NCI-H2107 treated with DMSO at 0.1 percent for 48 hours (cell line): Measurements from ENCODE around the gene C19orf53.
A peak's percentile ranks its signal among the peaks of the same experiment; 100 is the strongest.
"Not testable (repeated sequence)": the region's sequence is repeated elsewhere in the genome, so short reads cannot be mapped to it uniquely, and the experiment has no call there.

ENCODE experiments used
- DNase-seq: peaks from one replicate; lab custom pipeline; 2025; ENCODE audit not compliant: unreplicated experiment; lab: John Stamatoyannopoulos, UW

Gene C19orf53

GRCh38 chr19:13774217-13775191 is at the start of gene C19orf53:
TSS of gene C19orf53 (plus strand) at chr19:13774456. CDS start at chr19:13774478, 22 bp downstream.
- peak; percentile 80 for DNase-seq

DNA sequence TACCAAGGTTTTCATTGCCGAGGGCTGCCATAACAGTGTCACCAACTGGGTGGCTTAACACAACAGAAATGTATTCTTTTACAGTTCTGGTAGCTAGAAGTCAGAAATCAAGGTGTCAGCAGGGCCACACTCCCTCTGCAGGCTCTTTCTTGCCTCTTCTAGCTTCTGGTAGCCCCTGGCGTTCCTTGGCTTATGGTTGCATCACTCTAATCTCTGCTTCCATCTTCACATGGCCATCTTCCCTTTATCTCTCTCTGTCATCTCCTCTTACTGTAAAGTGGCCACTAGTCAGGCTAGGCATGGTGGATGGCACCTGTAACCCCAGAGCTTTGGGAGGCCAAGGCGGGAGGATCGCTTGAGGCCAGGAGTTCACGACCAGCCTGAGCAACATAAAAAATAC is 47.9 kb upstream of the C19orf53 start:
- DNase-seq: no peak

DNA sequence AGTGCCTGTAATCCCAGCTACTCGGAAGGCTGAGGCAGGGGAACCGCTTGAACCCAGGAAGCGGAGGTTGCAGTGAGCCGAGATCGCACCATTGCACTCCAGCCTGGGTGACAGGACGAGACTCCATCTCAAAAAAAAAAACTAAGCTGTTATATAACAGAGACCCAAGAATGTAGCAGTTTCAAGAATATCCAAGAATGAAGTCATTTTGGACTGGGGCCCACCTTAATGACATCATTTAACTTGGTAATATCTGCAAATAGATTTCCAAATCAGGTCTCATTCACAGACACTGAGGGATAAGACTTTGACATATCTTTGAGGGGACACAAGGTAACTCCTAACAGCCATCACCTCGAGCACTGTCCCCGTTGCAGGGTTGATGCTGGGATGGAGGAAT is 46.5 kb upstream of the C19orf53 start:
- no peak for DNase-seq

DNA sequence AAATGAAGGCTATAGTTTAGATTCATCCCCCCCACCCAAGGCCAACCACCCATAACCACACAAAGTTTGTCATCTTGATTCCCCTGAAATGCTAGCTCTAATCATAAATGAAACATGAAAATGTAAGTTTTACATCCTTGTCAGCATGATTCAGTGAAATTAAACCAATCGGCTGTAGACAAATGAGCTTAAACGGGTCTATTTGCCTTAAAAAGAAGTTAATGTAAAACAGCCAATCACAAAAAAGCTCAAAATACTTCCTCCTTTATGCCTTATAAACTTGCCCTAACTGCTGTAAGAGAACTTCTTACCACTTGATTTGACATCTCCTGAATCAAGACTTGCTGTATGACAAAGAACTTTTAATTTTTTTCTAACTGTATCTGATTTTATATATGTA is 44.4 kb upstream of the C19orf53 start:
- DNase-seq: no peak

DNA sequence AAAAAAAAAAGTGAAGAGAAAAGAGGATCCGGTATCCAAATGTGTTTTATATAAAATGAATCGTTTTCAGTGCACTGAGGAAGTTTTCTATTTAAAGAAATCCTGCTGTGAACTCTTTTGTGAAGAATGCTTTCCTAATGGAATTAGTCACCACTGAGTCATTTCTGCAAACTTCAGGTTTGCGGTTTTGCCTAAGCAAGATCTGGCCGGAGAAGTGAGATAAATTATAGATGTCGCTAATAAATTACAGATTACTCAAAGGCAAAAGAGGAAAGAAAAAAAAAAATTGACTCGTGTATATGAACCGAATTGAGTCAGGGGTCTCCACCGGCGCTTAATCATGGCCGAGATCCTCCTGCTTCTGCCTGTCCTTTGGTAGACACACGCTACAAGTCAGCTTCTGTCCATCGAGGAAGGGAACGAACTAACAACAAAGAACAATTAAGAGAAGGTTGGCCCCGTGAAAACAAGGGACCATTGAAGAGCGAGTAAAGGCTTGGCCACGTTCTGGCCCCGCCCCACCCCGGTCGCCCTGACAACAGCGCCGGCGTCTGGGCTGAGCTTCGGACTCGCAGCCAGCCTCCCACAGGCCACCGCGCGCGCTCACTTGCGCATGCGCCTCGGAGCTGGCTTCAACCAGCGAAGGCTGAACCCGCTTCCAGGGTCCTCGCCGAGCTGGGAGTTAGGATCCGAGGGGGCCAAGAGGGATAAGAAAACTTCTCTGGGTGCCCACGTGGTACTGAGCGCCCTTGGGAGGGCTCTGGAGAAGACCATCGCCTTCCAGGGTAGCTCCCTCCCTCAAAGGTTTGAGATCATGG is 42.9 kb upstream of the C19orf53 start:
- DNase-seq: peak; percentile 90

- no peak for DNase-seq
Measured at GRCh38 chr19:13732337-13732736, 41.9 kb upstream of the C19orf53 start.

DNA sequence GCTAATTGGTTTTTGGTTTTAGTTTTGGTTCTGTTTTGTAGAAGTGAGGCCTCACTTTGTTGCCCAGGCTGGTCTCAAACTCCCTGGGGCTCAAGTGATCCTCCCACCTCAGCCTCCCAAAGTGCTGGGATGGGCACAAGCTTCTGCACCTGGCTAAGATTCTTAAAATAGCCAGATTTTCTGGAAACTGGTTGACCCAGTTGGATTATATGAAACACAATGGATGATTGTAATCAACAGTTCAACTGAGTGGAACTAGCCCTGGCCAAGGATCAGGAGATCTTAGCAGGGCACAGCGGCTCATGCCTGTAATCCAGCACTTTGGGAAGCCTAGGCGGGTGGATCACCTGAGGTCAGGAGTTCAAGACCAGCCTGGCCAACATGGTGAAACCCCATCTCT is 39.5 kb upstream of the C19orf53 start:
- DNase-seq: no peak

- DNase-seq: no peak
Measured at GRCh38 chr19:13738073-13738472, 36.2 kb upstream of the C19orf53 start.

DNA sequence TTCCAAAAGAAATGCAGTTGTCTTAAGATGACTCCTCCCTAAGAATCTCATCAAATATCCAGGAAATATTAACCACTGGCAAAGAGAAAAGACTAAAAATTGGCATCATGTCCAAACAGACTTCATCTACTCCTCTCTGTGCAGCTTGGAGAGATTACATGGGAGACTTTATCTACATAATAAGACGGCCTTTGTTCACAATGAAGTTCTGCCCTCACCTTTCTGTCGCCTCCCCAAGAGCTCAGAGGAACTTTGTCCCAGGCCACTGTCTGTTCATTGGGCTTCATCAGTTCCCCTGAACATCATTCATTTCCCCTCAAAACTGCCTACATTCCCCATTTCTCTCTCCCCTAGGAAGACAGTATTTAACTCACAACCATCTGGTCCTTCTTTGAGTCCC is 32.4 kb upstream of the C19orf53 start:
- no peak for DNase-seq

DNA sequence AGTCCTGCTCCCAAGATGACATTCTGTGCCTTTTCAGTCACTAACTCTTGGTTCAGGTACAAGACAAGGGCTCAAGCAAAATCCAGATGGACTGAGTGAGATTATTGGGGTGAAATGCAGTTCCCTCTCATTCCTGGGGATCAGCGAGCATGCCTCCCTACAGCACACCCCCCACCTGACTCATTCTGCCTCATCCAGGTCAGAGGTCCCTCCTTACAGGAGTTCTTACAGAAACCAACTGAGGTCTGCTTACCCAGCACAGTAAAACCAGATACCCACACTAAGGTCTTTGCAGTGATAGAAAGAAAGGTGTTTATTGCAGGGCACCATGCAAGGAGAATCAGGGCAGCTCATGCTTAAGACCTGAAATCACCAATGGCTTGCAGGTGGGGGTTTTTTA is 31.5 kb upstream of the C19orf53 start:
- no peak for DNase-seq

GRCh38 chr19:13744174-13744573 is 30.1 kb upstream of the C19orf53 start:
- DNase-seq: no peak

DNA sequence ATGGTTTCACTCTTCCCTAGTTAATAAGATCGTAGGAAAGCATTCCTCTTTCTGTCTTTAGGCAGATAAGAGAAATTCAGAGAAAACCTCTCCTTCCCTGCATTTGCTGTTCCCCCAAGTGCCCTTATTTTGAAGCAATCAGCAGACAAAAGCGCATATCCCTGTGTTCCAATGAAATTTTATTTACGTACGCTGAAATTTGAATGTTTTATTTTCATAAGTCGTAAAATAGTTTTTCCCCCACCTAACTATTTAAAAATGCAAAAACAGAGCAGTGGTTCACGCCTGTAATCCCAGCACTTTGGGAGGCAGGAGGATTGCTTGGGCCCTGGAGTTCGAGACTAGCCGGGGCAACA is 27.2 kb upstream of the C19orf53 start:
- DNase-seq: no peak

- no peak for DNase-seq
Measured at GRCh38 chr19:13748169-13748828, 26.0 kb upstream of the C19orf53 start.

DNA sequence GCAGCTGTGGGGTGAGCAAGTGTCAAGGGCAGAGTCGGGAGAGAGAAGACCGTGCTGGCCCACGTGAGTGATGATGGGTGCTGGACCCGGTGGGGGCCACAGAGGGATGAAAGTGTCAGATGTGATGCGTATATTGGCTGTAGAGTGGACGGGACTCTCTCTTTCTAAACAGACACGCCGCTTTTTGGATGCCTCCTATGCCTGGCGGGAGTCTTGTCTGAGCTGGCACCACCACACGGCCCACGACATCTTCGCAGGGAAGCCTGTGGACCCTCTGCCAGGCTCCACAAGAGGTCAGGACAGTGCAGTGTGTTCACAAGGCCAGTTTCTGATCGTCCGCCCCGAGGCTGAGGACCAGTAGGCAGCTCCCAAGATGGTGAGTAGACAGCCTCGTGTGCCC is 22.8 kb upstream of the C19orf53 start:
- no peak for DNase-seq

DNA sequence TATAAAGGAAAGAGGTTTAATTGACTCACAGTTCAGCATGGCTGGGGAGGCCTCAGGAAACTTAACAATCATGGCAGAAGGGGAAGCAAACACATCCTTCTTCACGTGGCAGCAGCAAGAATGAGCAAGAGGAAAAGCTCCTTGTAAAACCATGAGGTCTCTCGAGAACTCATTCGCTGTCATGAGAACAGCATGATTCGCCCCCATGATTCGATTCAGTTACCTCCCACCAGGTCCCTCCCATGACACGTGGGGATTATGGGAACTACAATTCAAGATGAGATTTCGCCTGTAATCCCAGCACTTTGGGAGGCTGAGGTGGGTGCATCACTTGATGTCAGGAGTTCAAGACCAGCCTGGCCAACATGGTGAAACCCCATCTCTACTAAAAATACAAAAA is 20.6 kb upstream of the C19orf53 start:
- not testable (repeated sequence) for DNase-seq

GRCh38 chr19:13756210-13756609 is 18.0 kb upstream of the C19orf53 start:
- DNase-seq: no peak

GRCh38 chr19:13757805-13758772 is 16.2 kb upstream of the C19orf53 start:
- no peak for DNase-seq

GRCh38 chr19:13758795-13759194 is 15.5 kb upstream of the C19orf53 start:
- no peak for DNase-seq

DNA sequence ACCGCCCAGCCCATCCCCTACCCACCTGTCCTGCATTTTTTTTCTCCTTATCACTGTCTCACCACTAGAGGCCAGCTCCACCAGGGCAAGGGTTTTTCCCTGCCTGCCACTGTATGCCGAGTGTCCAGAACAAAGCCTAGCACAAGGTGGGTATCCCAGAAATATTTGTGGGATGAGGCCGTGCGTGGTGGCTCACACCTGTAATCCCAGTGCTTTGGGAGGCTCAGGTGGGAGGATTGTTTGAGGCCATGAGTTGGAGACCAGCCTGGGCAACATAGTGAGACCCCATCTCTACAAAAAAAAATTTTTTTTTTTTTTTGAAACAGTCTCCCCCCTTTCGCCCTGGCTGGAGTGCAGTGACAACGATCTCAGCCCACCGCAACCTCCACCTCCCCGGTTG is 12.8 kb upstream of the C19orf53 start:
- DNase-seq: no peak

DNA sequence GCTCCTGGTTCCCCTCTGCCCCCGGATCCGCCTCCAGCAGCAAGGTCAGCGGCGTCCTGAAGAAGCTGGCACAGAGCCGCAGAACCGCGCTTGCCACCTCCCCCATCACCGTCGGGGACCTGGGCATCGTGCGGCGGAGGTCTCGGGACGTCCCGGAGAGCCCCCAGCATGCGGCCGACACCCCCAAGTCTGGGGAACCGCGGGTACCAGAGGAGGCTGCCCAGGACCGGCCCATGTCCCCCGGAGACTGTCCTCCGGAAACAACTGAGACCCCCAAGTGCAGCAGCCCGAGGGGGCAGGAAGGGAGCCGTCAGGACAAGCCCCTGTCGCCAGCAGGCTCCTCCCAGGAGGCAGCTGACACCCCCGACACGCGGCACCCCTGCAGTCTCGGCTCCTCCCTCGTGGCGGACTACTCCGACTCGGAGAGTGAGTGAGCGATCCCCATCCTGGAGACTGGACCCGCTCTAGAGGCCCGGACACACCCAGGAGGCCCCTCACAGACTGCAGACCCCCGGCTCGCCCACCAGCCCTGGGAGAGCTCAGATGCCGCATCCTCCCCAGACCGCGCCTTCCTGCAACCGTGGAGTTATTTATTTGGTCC is 11.5 kb upstream of the C19orf53 start:
- DNase-seq: no peak
